KG1 (cell line): ENCODE measurements around the gene LY86.
A peak's percentile ranks its signal among the peaks of the same experiment; 100 is the strongest.
"Not testable (repeated sequence)": the region's sequence is repeated elsewhere in the genome, so short reads cannot be mapped to it uniquely, and the experiment has no call there.

Source experiments
- DNase-seq: peaks from one replicate; lab custom pipeline; 2025; lab: John Stamatoyannopoulos, UW

LY86 gene

DNA sequence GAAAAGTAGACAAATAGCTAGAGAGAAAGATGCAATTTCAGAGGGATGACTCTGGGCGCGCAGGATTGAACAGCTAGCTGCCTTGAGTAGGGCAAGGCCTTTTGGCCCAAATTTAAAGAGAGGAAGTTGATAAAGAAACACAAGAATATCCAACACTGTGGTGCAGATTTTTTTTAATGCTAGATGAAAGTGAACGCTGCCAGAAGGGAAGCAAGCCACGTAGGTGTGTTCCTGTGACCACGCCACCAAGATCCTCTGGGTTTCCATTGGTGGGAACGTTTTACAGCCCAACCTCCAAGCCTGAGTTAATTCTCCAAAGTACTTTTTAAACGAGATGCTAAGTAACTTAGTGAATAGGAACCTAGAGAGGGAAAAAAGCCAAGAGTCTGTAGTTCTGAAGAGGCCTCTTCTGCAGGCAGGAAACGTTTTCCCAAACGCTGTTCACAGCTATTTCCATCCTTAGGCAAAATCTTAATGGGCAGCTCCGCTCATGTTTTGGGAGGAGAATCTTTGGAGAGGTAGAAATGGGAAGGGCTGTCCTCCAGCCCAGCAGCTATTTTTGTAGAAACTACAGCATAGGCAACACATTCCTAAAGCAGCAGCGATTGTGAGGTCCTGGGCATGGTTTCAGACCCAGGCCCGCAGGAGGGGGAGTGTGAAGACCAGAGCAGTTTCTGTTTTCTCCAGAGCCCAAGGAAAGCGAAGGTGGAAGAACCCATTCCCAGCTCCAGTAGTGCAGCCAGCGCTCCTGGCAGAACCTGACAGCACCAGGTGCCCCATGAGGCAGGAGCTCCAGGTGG lies 8.2 kb downstream of the LY86 start:
- DNase-seq = peak; percentile 33

DNA sequence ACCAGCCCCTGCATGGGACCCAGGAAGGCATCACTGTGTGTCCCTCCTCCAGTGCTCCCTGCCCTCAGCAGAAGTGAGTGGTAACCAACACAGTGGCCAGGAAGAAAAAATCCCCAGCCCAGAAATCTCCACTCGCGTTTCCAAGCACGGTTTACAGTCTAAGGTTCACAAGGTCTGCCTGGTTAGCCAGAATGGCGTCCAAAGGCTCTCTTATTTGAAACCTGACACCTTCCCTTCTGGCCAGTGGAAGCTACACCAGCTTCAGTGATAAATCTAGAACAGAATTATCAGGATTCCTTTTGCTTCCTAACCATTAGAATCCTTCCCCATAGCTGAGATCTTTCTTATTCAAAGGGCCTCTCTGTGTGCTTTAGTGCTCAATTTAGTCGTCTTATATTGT lies 9.2 kb downstream of the LY86 start:
- DNase-seq = no peak

DNA sequence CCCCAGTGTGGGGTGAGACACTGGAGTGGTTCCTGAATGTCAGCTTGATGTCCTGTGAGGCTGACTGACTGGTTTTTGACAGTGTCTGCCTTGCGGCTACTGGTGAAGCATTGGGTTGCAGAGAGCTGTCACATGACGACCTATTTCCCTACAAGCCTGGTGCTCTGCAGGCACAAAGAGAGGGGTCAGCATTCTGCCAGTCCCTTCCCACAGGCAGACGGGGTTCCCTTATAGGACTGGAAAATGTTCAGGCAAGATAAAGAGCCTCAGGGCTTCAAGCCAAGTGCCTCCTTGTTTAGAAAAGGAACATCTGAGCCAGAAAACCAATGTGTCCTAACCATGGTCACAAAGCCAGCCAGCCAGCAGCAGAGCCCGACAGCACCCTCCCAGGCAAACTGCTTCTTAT lies 11.0 kb downstream of the LY86 start:
- DNase-seq = no peak

DNA sequence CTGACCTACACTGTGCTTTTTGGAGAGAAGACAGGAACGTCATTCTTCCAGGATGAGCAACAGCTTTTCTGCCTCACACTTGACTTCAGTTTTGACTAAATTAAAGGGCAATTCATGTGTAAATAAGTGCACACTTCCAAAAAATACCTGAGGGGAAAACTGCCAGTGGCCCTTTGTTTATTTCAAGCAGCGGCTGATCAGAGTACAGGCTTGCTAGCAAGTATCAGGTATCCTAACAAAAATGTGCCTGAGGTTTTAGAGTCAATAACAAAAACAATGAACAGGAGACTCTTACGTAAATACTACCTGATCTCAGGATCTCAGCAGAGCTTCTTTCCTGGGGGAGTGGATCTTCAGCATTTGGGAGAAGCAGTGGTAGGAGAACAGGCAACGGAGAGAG lies 12.4 kb downstream of the LY86 start:
- no peak for DNase-seq

DNA sequence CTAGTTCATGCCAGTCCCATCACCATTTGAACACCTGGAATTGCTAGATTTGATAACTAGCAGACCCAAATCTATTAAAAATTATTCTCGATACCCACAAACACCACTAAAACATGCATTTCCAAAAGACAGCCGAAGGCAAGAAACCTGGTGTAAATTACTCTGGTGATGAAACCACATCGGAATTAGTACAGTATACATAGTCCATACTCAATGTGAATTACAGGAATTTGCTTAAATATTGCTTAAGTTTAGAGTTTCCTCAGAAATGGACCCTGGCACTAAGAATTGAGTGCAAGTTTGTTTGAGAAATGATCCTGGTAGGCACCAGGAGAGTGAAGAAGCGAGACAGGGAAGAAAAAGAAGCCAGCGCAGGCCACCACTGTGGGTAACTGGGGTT lies 13.7 kb downstream of the LY86 start:
- no peak for DNase-seq

DNA sequence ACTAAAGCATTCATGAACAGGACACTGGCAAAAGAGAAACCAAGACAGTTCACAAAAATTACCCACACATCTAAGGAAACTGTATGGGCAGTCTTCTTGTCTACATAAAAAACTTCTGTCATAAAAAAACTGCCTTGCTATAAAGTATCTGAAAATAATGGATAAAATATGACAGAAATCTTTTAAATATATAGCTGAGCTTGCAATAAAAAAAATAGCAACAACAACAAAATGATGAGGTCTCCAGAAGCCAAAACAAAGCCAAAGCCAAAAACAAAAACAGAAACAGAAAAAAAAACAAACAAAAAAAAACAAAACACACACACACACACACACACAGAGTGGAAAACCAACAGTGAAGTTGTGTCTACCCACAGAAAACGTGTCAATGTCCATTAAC lies 14.8 kb downstream of the LY86 start:
- no peak for DNase-seq

DNA sequence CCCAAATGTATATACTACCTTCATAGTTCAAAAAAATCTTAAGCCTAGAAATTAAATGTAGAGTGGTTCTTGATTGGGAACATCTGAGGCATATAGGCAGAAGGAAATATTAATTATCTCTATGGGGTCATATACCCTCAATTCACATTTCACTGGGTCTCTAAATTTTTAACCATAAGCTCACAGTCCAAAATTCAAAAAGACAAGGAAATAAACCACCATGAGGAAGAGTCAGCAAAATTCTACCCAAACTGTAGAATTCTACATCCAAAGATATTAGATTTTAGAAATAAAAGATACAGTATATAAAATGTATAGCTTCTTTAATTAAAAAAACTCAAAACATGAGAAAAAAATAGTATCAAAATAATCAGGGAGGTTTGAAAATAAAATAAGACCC lies 15.5 kb downstream of the LY86 start:
- no peak for DNase-seq

DNA sequence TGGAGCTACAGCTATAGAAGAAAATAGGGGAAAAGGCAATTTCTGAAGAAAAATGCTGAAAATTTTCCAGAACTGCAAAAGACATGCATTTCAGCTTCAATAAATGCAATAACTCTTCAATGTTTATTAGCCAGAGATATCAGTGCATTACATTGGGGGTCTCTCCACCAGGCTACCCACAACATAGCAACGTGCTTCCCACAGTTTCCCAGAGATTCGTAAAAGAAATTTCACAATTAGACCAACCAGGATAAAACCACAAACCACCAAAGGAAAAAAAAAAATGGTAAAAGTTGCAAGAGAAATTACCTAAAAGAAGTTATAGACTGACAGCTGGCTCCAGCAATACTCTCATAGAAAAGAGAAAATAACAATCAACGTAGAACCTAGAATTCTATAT lies 16.0 kb downstream of the LY86 start:
- no peak for DNase-seq

DNA sequence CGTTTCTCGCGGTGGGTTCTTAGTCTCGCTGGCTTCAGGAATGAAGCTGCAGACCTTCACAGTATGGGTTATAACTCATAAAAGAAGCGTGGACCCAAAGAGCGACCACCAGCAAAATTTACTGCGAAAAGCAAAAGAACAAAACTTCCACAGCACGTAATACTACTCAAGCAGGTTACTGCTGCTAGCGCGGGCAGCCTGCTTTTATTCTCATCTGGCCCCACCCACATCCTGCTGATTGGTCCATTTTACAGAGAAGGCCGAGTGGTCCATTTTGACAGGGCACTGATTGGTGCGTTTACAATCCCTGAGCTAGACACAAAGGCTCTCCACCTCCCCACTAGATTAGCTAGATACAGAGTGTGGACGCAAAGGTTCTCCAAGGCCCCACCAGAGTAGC lies 17.4 kb downstream of the LY86 start:
- DNase-seq = no peak

DNA sequence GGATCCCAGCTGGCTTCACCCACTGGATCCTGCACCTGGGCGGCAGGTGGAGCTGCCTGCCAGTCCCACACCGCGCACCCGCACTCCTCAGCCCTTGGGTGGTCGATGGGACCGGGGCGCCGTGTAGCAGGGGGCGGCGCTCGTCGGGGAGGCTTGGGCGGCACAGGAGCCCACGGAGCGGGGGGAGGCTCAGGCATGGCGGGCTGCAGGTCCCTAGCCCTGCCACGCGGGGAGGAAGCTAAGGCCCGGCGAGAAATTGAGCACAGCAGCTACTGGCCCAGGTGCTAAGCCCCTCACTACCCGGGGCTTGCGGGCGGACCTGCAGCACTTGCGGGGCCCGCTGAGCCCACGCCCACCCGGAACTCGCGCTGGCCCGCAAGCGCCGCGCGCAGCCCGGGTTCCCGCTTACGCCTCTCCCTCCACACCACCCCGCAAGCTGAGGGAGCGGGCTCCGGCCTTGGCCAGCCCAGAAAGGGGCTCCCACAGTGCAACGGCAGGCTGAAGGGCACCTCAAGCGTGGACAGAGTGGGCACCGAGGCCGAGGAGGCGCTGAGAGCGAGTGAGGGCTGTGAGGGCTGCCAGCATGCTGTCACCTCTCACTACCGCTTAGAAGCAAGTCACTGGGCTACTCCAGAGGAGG lies 18.0 kb downstream of the LY86 start:
- DNase-seq = not testable (repeated sequence)

DNA sequence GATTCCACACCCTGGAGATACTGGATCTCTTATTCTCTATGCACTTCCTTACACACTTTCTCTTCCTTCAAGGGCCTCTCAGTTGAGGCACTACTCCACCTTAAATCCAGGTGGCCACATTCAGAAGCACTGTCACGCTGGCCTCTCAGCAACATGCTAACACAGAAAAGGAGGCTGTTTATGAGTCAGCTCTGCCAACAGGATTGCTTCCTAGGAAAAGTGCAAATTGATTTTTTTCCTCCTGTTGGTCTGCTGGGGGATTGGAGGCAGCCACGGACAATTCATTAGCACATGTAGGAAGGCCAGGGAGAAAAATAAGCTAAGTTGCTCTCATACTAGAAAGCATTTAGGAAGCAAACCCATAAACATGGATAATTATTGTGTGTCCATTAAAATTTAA lies 20.9 kb downstream of the LY86 start:
- DNase-seq = no peak

DNA sequence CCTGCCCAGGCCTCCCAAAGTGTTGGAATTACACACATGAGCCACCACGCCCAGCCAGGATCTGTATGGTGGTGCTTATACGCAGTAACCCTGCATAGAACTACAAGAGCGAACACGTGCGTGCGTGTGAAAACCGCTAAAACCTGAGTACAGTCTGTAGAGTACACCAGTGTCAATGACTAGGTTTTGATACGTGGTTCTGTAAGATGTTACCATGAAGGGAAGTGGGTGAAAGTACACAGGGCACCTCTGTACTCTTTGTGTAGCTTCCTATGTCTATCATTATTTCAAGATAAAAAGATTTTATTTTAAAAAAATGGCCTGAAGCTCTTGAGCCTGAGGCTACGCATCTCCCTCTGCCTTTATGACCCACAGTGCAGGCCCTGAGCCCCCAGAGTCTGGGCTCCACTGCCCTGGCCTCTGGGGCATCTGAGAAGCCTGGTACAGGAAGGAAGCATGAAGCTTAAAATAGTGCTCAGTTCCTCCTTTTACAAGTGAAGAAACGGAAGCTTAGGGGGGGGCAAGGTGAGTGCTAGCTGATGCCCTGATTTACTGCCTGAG lies 21.6 kb downstream of the LY86 start:
- peak; percentile 71 for DNase-seq

DNA sequence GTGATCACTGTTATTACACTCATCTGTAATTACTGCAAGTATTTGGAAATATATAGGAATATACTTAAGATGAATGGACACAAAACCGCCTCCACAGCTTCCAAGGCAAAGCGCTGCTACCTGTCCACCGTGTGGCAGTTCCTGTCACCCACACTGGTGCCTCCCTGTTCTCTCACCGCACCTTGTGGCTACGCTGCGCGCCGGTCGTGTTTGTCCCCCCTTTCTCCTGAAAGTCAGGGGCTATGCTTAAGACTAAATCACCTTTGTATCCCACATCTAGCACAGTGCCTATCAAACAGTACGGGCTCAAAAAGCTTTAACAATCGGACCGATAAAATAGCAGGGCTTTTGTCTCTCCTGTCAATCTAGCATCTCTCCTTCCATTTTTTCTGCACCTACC lies 23.0 kb downstream of the LY86 start:
- DNase-seq = no peak

DNA sequence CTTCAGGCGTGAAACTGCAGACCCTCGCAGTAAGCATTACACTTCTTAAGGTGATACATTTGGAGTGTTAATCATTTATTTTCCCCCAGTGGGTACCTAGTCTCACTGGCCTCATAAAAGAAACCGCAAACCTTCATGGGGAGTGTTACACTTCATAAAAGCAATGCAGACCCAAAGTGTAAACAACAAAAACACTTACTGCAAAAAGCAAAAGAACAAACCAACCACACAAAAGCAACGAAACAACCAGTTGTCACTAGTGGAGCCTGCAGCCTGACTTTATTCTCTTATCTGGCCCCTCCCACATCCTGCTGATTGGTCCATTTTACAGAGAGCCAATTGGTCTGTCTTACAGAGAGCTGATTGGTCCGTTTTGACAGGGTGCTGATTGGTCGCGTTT lies 23.8 kb downstream of the LY86 start:
- DNase-seq = no peak

DNA sequence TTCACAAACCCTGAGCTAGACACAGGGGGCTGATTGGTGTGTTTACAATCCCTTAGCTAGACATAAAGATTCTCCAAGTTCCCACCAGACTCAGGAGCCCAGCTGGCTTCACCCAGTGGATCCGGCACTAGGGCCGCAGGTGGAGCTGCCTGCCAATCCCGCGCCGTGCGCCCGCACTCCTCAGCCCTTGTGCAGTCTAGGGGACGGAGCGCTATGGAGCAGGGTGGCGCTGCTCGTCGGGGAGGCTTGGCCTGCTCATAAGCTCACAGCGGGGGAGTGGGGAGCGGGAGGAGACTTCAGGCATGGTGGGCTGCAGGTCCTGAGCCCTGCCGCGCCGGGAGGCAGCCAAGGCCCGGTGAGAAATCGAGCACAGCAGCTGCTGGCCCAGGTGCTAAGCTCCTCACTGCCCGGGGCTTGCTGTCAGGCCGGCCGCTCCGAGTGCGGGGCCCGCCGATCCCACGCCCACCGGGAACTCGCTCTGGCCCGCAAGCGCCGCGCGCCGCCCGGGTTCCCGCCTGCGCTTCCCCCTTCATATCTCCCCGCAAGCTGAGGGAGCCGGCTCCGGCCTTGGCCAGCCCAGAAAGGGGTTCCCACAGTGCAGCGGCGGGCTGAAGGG lies 24.7 kb downstream of the LY86 start:
- DNase-seq = not testable (repeated sequence)

DNA sequence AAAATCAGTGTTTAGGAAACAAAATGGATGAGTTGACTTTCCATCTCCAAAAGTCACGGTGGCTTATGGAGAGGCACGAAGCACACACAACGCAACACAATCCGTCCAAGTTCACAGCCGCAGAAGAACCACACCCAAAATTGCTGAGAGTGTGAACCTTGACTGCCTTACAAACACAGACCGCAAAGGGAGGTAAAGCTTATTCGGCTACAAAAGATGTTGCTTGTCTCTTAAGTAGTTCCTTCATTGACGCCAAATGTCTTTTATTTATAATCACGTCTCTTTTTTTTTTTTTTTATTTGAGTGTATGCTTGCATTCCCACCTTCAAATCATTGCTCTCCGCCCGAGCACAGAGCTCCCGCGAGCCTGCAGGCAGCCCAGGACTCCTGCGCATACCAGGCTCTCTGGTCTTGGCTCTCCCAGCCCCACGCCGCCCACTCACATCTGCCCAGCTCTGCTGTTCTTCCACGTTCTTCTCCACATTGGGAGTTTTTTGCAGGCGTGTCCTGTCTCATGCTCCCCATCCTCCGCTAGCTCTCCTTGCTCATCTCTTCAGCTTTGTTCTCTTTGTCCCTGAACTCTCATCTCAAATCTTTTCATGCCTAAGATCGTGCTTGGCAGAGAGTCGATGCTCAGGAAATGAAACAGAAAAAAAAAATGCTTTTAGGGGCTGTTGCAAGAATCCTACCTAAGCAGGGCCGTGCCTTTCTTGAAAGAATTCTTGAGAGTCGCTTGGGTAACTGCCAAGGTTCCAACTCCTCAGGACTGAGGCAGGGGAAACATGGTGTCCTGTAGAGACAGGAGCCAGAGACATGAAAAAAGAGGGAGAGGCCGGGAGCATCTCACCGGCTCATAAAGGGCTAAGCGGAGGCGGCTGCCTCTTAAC lies 25.8 kb downstream of the LY86 start:
- no peak for DNase-seq

DNA sequence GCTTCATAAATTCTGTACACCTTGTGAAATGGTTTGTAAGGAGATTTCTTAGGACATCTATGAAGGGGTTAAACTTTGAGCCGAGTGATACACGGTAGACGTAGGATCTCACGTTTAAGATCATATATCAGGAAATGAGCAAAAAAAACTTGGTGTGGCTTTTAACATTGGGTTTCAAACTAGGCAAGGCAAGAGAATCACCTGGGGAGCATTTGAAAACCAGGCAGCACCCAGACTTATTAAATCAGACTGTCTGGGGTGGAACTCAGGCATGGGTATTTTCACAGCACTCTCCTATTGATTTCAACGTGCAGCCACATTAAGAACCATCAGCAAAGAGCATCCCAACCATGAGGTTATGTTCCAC lies 26.4 kb downstream of the LY86 start:
- no peak for DNase-seq

DNA sequence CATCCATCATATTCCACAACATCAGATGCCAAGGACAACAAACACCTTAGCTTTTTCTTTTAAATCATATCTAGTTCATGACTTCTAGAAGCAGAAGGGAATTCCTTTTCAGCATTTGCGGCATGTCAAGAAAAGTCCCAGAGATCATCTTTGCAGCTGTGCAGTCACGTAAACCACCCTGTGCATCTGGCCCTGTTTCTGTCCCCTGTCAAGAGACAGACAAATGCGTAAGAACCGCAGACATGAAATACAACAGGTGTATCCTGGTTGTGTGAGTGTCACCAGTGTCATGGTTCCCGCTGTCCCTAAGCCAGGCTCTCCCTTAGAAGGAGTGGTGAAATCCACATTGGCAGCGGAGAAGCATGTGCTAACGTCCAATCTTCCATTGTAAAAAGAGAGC lies 28.1 kb downstream of the LY86 start:
- no peak for DNase-seq

DNA sequence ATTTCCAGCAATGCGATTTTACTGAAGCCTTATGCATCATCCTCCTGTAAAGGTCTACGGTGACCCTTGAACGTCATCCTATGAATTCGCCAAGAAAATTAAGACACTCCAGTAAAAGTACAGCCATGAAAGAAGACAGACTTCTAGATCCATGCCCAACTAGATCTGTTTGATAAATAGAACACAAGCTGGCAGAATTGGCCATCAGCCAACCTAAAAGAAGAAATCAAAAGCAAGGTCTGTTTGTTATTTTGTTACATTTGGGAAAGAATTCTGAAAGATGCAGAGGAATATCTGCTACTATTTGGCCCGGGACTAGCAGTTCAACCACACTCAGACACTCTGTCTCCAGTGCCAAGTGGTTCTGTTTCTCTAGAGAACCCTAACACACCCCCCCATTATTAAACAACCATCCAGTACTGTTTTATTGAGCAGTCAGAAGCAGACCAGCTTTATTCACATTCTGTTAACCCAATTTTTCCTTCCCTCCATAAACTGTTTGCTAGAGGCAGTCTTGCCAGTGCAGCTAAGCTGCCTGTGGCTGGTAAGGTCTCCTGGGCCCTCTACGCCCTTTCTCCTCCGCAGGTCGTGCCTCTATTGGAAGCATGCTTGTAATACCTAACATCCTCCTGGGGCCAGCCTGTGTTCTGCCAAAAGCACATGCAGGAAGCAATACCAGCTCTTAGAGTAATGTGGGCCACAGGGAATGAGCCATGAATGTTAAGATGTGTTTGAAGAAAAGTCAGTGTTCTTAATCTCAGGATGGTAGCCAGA lies 30.7 kb downstream of the LY86 start:
- DNase-seq = no peak

DNA sequence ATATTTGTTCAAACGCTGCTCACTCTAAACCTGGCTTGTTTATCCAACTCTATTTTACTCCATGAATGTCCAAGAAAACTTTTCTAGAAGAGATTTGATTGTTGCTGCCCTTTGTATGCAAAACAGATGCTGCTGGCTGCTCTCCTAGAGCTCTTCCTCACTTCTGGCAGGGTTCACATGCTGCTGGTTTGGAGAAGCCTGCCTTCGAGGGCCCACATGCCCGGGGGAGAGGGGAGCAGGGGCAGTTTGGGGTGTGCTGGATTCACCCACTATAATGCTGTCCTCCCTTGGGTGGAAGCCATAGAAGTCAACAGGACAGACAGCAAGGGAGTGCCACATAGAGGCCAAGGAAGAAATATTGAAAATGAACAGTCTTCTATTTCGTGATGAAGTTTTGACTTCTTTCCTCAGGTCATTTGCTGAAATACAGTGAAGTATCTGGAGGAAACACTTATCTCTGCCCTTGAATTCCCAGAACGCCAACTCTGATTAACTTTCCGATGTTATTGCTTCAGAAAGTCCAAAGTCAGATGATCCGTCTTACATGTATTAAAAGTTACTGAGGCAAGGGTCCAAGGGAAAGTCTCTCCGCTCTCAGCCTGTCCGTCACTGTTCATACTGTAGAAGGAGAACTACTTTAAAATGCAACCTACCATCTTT lies 32.4 kb downstream of the LY86 start:
- no peak for DNase-seq

DNA sequence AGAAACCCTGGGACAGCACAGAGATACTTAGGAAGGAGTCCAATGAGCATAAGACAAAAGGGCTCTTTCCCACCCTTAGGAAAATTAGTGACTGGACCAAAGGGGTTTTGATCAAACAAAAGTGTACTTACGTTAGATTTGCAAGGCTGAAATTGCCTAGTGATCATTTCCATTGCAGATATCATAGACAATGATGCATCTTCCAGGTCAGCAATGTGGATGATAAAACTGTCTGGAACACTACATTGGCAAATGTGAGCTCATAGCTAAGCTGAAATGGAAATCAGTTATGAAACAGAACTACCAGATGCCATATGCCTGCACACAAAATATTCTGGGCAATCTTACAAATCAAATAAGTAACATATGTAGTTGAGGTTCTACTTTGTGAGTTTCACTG lies 34.0 kb downstream of the LY86 start:
- no peak for DNase-seq
